ENCODE data around the gene SPATS2L.

GRCh38 chr2:200449149-200449548 lies 142.7 kb downstream of the SPATS2L start:
- TF ChIP-seq POLR2A (IDR thresholded peaks at IDR 0.05; ENCODE audit: low read depth, low read length) (no peak), POLR2AphosphoS5 (IDR thresholded peaks at IDR 0.05; ENCODE audit: low read depth, low read length) (no peak), TAF1 (IDR thresholded peaks at IDR 0.05; ENCODE audit: borderline replicate concordance, low read depth, low read length) (no peak)

All from GM12892 (cell line).